Activated CD4-positive, alpha-beta memory T cell treated with anti-CD3 and anti-CD28 coated beads for 36 hours (primary cell): Measurements from ENCODE around the gene MAT2B. TPM values are rescaled to one million over a fixed set of nuclear protein-coding genes. Genes with fewer than 3 reads are reported as not detected.

Experiments
- total RNA-seq, 2 experiments: library from RNA; stranded (reverse); gene quantifications; one replicate each; pipeline ENCODE4 v1.2.3, GENCODE V29; 2021

Gene MAT2B
- total RNA-seq, 2 experiments from 2014 or later: 114 to 122 TPM

Other genes with a start within 250 kb of the MAT2B start
- 100 to 1,000 TPM; 139 to 164 TPM for gene CCNG1, start 68.0 kb upstream of the MAT2B start, total RNA-seq
- gene NUDCD2, start 45.5 kb upstream of the MAT2B start, total RNA-seq: 10 to 100 TPM; 46.4 to 48.6 TPM
- gene HMMR, start 45.0 kb upstream of the MAT2B start, total RNA-seq: 100 to 1,000 TPM; 109 to 118 TPM